DOHH2 (cell line): ENCODE measurements around the gene ABAT.

Experiments used
- CTCF ChIP-seq: fragments of 200-600 bp; sonication (generic); IDR thresholded peaks from one replicate; pipeline ENCODE4 v1.5.1; 2014; ENCODE audit warnings: antibody characterized with exemption, mild to moderate bottlenecking, low read depth, low read length; ENCODE audit not compliant: poor library complexity, severe bottlenecking
- EZH2phosphoT487 ChIP-seq: fragments of 200-600 bp; sonication (generic); IDR thresholded peaks from 2 replicates; pipeline ENCODE4 v1.6.1; 2017; ENCODE audit warnings: borderline replicate concordance, mild to moderate bottlenecking, antibody characterized with exemption, low read length, moderate library complexity, mixed read lengths

- TF ChIP-seq EZH2phosphoT487 (no peak), CTCF (no peak)
Observed at GRCh38 chr16:8645831-8646230, 28.6 kb upstream of the ABAT start.
